Vagina (tissue), 2 donors: ENCODE data around the gene HRH2. TPM values are rescaled to one million over a fixed set of nuclear protein-coding genes. Genes with fewer than 3 reads are reported as not detected.

Experiments used
- DNase-seq, 2 donors: peaks; one replicate each; pipeline ENCODE4 v3.0.0-alpha.2; 2017; ENCODE audit errors: extremely low spot score in 2 of 2
- H3K27ac ChIP-seq: fragments of 200-600 bp; sonication (generic); one replicate; pipeline ENCODE4 v1.5.1; 2019
- H3K27me3 ChIP-seq: fragments of 200-600 bp; sonication (generic); one replicate; pipeline ENCODE4 v1.5.1; 2019
- H3K36me3 ChIP-seq, 2 donors: fragments of 200-600 bp; sonication (generic); one replicate each; pipeline ENCODE4 v1.5.1; 2017 to 2019
- H3K4me1 ChIP-seq: fragments of 200-600 bp; sonication (generic); one replicate; pipeline ENCODE4 v1.5.1; 2019
- H3K4me3 ChIP-seq, 2 donors: fragments of 200-600 bp; sonication (generic); 1 replicate in 1 of 2; 2 replicates in 1 of 2; pipeline ENCODE4 v1.5.1; 2016 to 2019
- H3K9me3 ChIP-seq: fragments of 200-600 bp; sonication (generic); one replicate; pipeline ENCODE4 v1.5.1; 2019
- POLR2A ChIP-seq, 2 donors: fragments of 450-650 bp; IDR thresholded peaks; one replicate each; pipeline ENCODE4 v1.6.1; 2017; ENCODE audit warnings: antibody characterized with exemption in 2 of 2, mild to moderate bottlenecking in 2 of 2, moderate library complexity in 2 of 2
- POLR2AphosphoS5 ChIP-seq, 2 donors: sonication (generic); formaldehyde crosslinking; IDR thresholded peaks; one replicate each; pipeline ENCODE4 v1.9.0; 2017; ENCODE audit warnings: antibody characterized with exemption in 2 of 2, mild to moderate bottlenecking in 2 of 2, low read depth in 1 of 2; ENCODE audit not compliant: insufficient read depth in 1 of 2
- intact Hi-C: fragments of 100-400 bp; cut with DNase I; formaldehyde crosslinking; loops from one replicate; pipeline ENCODE4 v1.15.1; 2023
- total RNA-seq: library from RNA; depleted of rRNA; stranded (reverse); fragments of >200 nt; gene quantifications from one replicate; pipeline ENCODE4 v1.2.3, GENCODE V29; 2016
- TF ChIP-seq, protein P1 (sequence below), 3 experiments: fragments of 450-650 bp in 2 of 3; fragments of 200-600 bp in 1 of 3; sonication (generic) in 1 of 3; IDR thresholded peaks; one replicate each; pipeline ENCODE4 v1.5.1; 2017 to 2019; ENCODE audit warnings: antibody characterized with exemption in 3 of 3, mild to moderate bottlenecking in 2 of 3, moderate library complexity in 2 of 3

HRH2 gene
- total RNA-seq, 1 donor from 2014 or later, result 0.98 TPM

DNA sequence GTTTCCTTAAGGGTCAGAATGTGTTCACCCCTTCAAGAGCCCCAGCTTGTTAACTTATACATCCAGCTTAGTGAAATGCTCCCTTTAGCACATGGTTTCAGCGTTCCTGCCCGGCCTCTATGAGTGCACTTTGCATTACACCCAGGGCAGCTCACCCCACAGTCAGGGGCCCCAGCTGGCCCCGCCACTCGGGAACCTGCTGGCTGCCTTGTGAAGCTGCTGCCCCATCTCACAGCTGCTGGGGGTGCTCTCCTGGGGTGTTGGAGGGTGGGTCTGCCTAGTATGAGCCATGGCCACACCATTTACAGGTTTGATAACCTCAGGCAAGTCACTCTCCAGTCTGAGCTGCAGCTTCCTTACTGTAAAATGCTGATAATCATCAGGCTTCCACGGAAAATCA lies 32.2 kb downstream of the HRH2 start:
- Histone ChIP-seq H3K27me3 (no peaks in the 10 kb centered on the region), H3K27ac (no peak overlapping the region), H3K36me3 (no peaks in the 10 kb centered on the region), H3K9me3 (no peaks in the 10 kb centered on the region), H3K4me1 (no peaks in the 10 kb centered on the region), H3K4me3 (no peak overlapping the region)
- DNase-seq, result no peak
- intact Hi-C loops, result no loop called here
- TF ChIP-seq POLR2AphosphoS5 (IDR thresholded peaks at IDR 0.05; ENCODE audit: insufficient read depth in 1 of 2, low read depth in 1 of 2) (no peak), POLR2A (IDR thresholded peaks at IDR 0.05) (no peak)
- TF ChIP-seq, protein P1, sequence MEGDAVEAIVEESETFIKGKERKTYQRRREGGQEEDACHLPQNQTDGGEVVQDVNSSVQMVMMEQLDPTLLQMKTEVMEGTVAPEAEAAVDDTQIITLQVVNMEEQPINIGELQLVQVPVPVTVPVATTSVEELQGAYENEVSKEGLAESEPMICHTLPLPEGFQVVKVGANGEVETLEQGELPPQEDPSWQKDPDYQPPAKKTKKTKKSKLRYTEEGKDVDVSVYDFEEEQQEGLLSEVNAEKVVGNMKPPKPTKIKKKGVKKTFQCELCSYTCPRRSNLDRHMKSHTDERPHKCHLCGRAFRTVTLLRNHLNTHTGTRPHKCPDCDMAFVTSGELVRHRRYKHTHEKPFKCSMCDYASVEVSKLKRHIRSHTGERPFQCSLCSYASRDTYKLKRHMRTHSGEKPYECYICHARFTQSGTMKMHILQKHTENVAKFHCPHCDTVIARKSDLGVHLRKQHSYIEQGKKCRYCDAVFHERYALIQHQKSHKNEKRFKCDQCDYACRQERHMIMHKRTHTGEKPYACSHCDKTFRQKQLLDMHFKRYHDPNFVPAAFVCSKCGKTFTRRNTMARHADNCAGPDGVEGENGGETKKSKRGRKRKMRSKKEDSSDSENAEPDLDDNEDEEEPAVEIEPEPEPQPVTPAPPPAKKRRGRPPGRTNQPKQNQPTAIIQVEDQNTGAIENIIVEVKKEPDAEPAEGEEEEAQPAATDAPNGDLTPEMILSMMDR (IDR thresholded peaks at IDR 0.05), result no peak

DNA sequence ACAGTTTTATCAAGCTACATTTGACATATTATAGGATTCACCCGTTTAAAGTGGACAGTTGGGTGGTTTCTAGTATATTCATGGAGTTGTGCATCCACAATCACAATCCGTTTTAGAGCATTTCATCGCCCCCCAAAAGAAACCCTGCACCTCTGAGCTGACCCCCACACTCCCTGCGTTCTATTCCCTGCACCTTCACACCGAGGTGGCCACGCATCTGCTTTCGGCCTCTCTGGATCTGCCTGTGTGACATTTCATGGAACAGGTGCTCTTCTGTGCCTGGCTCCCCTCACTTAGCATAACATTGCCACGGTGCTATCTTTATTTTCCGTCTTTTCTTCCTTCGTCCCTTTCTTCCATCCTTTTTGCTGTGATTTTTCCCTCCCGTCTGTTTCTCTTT lies 32.7 kb downstream of the HRH2 start:
- no peak for DNase-seq
- TF ChIP-seq POLR2A (IDR thresholded peaks at IDR 0.05), result no peak
- TF ChIP-seq, protein P1 (IDR thresholded peaks at IDR 0.05), result no peak
- TF ChIP-seq POLR2AphosphoS5 (IDR thresholded peaks at IDR 0.05; ENCODE audit: insufficient read depth in 1 of 2, low read depth in 1 of 2), result no peak
- no peak overlapping the region for H3K27ac ChIP-seq
- H3K36me3 ChIP-seq, result no peaks in the 10 kb centered on the region
- no peaks in the 10 kb centered on the region for H3K9me3 ChIP-seq
- no peak overlapping the region for H3K4me3 ChIP-seq
- intact Hi-C loops, result no loop called here
- no peaks in the 10 kb centered on the region for H3K27me3 ChIP-seq
- H3K4me1 ChIP-seq, result no peaks in the 10 kb centered on the region

DNA sequence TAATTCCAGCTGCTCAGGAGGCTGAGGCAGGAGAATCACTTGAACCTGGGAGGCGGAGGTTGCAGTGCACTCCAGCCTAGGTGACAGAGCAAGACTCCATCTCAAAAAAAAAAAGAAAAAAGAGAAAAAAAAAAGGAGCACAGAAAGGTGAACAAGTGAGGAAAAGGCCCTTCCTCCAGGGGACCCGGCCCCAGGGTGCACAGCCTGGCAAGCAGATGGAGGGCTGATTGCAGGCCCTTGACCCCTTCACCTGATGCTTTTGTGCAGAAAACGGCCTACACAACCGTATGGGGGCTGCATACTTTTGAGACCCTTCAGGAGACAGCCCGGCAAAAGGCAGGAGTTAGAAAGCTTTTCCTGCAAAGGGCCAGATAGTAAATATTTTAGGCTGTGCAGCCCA lies 33.9 kb downstream of the HRH2 start:
- H3K9me3 ChIP-seq, result no peaks in the 10 kb centered on the region
- H3K27me3 ChIP-seq, result no peaks in the 10 kb centered on the region
- DNase-seq, result no peak
- TF ChIP-seq POLR2A (IDR thresholded peaks at IDR 0.05) (no peak), POLR2AphosphoS5 (IDR thresholded peaks at IDR 0.05; ENCODE audit: insufficient read depth in 1 of 2, low read depth in 1 of 2) (no peak)
- TF ChIP-seq, protein P1 (IDR thresholded peaks at IDR 0.05), result no peak
- no peaks in the 10 kb centered on the region for H3K36me3 ChIP-seq
- intact Hi-C loops, result no loop called here
- H3K4me1 ChIP-seq, result no peaks in the 10 kb centered on the region
- H3K27ac ChIP-seq, result no peak overlapping the region
- H3K4me3 ChIP-seq, result no peak overlapping the region

DNA sequence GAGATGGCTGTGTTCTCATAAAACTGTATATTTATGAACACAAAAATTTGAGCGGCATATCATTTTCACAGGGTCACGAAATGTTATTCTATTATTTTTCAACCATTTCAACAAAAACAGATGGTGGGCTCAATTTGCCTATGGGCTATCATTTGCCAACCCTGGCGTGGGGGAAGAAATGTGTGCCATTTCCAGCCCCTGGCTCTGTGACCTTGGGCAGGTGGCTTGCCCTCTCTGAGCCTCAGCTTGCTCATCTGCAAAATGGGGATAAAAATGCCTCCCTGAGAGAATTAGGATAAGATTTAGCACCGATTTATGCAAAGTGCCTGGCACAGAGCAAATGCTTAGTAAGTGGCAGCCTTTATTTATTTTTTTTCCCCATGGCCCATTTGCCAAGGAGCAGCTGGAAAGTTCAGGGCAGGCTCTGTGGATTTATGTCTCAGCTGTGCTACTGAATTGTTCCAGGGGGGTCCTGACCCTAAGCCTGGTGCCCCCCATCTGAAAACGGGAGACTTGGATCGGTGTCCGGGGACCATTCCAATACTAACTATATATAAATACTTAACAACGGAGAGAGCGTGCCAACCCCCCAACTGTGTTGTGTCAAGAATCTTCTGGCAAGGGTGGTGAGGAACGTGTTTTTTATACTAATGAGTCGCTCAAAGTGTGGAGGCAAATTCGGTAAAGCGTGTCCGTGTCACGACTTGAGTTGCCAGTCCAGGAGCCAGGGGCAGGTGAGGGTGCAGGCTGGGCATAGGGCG lies 34.5 kb downstream of the HRH2 start:
- Histone ChIP-seq H3K27ac (no peak overlapping the region), H3K36me3 (no peaks in the 10 kb centered on the region), H3K4me1 (no peaks in the 10 kb centered on the region), H3K27me3 (no peaks in the 10 kb centered on the region), H3K4me3 (no peak overlapping the region), H3K9me3 (no peaks in the 10 kb centered on the region)
- DNase-seq, result no peak
- intact Hi-C loops, result no loop called here
- TF ChIP-seq POLR2A (IDR thresholded peaks at IDR 0.05), result no peak
- TF ChIP-seq, protein P1 (IDR thresholded peaks at IDR 0.05), result no peak
- TF ChIP-seq POLR2AphosphoS5 (IDR thresholded peaks at IDR 0.05; ENCODE audit: insufficient read depth in 1 of 2, low read depth in 1 of 2), result no peak

DNA sequence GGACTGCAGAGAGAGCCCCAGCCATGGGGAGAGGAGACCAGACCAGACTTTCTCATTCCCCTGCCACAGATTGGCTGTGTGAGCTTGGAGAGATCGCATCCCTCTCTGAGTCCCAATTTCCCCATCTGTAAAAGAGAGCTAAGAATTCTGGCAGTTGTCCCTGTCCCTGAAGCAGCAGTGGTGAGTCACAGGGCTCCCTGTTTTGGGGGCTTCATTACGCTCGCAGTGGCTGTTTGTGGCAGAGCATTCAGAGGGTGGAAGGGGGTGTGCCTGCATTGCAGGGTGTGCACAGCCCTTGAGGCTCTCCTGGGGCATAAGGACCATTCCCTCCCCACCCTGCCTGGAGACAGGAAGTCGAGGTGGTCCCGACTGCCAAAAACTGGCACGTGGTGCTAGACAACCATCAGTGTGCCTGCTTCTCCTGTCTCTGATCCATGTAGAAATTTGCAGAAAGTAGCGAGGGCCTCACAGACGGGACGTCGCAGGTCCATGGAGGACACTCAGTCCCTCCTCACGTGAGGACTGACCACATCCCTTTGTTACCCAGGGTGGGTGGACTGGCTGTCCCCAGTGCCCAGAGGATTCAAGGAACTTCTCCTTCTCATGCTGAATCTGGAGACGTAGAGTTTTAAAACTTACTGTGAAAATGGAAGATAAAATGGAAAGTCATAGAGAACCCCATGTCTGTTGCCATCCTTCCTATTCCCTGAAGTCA lies 35.3 kb downstream of the HRH2 start:
- no peak overlapping the region for H3K27ac ChIP-seq
- TF ChIP-seq POLR2A (IDR thresholded peaks at IDR 0.05) (no peak), POLR2AphosphoS5 (IDR thresholded peaks at IDR 0.05; ENCODE audit: insufficient read depth in 1 of 2, low read depth in 1 of 2) (no peak)
- TF ChIP-seq, protein P1 (IDR thresholded peaks at IDR 0.05), result no peak
- no peaks in the 10 kb centered on the region for H3K9me3 ChIP-seq
- intact Hi-C loops, result no loop called here
- no peak for DNase-seq
- no peaks in the 10 kb centered on the region for H3K4me1 ChIP-seq
- H3K4me3 ChIP-seq, result no peak overlapping the region
- H3K36me3 ChIP-seq, result no peaks in the 10 kb centered on the region
- H3K27me3 ChIP-seq, result no peaks in the 10 kb centered on the region
